ENCODE data around the gene PCNX1. TPM values are rescaled to one million over a fixed set of nuclear protein-coding genes. Genes with fewer than 3 reads are reported as not detected.

The PCNX1 gene
- total RNA-seq, 1 donor from 2014 or later: 56.4 TPM

GRCh38 chr14:71137536-71138447 is 230.5 kb downstream of the PCNX1 start:
- H3K4me1 Mint-ChIP-seq (ENCODE audit: low read depth): peaks cover 11% of the 10 kb centered on the region
- H3K27me3 Mint-ChIP-seq: no peaks in the 10 kb centered on the region
- H3K27ac Mint-ChIP-seq: no peak overlapping the region
- DNase-seq (ENCODE audit: low spot score, unreplicated experiment): no peak
- H3K36me3 Mint-ChIP-seq (ENCODE audit: insufficient read depth): no peaks in the 10 kb centered on the region
- H3K9me3 Mint-ChIP-seq (ENCODE audit: low read depth): peaks cover 7% of the 10 kb centered on the region
- TF ChIP-seq, protein P1, sequence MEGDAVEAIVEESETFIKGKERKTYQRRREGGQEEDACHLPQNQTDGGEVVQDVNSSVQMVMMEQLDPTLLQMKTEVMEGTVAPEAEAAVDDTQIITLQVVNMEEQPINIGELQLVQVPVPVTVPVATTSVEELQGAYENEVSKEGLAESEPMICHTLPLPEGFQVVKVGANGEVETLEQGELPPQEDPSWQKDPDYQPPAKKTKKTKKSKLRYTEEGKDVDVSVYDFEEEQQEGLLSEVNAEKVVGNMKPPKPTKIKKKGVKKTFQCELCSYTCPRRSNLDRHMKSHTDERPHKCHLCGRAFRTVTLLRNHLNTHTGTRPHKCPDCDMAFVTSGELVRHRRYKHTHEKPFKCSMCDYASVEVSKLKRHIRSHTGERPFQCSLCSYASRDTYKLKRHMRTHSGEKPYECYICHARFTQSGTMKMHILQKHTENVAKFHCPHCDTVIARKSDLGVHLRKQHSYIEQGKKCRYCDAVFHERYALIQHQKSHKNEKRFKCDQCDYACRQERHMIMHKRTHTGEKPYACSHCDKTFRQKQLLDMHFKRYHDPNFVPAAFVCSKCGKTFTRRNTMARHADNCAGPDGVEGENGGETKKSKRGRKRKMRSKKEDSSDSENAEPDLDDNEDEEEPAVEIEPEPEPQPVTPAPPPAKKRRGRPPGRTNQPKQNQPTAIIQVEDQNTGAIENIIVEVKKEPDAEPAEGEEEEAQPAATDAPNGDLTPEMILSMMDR (IDR thresholded peaks at IDR 0.05; ENCODE audit: unreplicated experiment): no peak
- no peak overlapping the region for H3K4me3 Mint-ChIP-seq (ENCODE audit: low read depth)

GRCh38 chr14:71138448-71139293 is 231.4 kb downstream of the PCNX1 start:
- H3K27me3 Mint-ChIP-seq: no peaks in the 10 kb centered on the region
- peak; percentile 40 for DNase-seq (ENCODE audit: low spot score, unreplicated experiment)
- H3K4me3 Mint-ChIP-seq (ENCODE audit: low read depth): no peak overlapping the region
- no peak overlapping the region for H3K27ac Mint-ChIP-seq
- H3K36me3 Mint-ChIP-seq (ENCODE audit: insufficient read depth): no peaks in the 10 kb centered on the region
- H3K9me3 Mint-ChIP-seq (ENCODE audit: low read depth): peaks cover 7% of the 10 kb centered on the region
- H3K4me1 Mint-ChIP-seq (ENCODE audit: low read depth): peaks cover 14% of the 10 kb centered on the region
- TF ChIP-seq, protein P1 (IDR thresholded peaks at IDR 0.05; ENCODE audit: unreplicated experiment): peak; percentile 96

- no peak for DNase-seq (ENCODE audit: low spot score, unreplicated experiment)
- H3K27ac Mint-ChIP-seq: no peak overlapping the region
- H3K4me1 Mint-ChIP-seq (ENCODE audit: low read depth): peaks cover 15% of the 10 kb centered on the region
- H3K27me3 Mint-ChIP-seq: no peaks in the 10 kb centered on the region
- TF ChIP-seq, protein P1 (IDR thresholded peaks at IDR 0.05; ENCODE audit: unreplicated experiment): no peak
- peaks cover 7% of the 10 kb centered on the region for H3K9me3 Mint-ChIP-seq (ENCODE audit: low read depth)
- H3K36me3 Mint-ChIP-seq (ENCODE audit: insufficient read depth): no peaks in the 10 kb centered on the region
- no peak overlapping the region for H3K4me3 Mint-ChIP-seq (ENCODE audit: low read depth)
Observed at GRCh38 chr14:71139294-71139946, 232.2 kb downstream of the PCNX1 start.

DNA sequence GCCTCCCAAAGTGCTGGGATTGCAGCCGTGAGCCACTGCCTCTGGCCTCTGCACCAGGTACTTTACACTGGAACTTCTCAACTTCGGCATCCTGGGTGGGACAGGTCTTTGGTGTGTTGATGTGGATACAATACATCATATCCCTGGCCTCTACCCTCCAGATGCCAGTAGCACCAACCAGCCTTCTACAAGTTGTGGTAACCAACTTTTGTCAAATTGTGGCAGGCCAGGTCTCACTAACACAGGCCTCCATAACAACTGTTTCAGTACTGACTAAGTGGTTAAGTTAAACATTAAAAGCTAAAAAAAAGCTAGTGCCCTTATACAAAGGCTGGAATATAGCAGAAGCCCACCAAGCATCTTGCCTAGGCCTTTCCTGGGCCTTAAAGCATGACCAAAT is 232.9 kb downstream of the PCNX1 start:
- H3K4me3 Mint-ChIP-seq (ENCODE audit: low read depth): no peak overlapping the region
- peaks cover 15% of the 10 kb centered on the region for H3K4me1 Mint-ChIP-seq (ENCODE audit: low read depth)
- no peaks in the 10 kb centered on the region for H3K27me3 Mint-ChIP-seq
- no peak for DNase-seq (ENCODE audit: low spot score, unreplicated experiment)
- TF ChIP-seq, protein P1 (IDR thresholded peaks at IDR 0.05; ENCODE audit: unreplicated experiment): no peak
- H3K9me3 Mint-ChIP-seq (ENCODE audit: low read depth): peaks cover 7% of the 10 kb centered on the region
- H3K36me3 Mint-ChIP-seq (ENCODE audit: insufficient read depth): no peaks in the 10 kb centered on the region
- H3K27ac Mint-ChIP-seq: peak overlapping the region; percentile 37

Measured in progenitor cell of endocrine pancreas (in vitro differentiated cells).